SK-N-MC (cell line): ENCODE measurements around the gene DNER.
"Not testable (repeated sequence)": the region's sequence is repeated elsewhere in the genome, so short reads cannot be mapped to it uniquely, and the experiment has no call there.

Experiments
- DNase-seq: peaks from one replicate; pipeline ENCODE4 v3.0.0-alpha.2; 2011; ENCODE audit warnings: low read depth, low spot score
- H3K27ac ChIP-seq: fragments of 200-600 bp; sonication (generic); 2 replicates; pipeline ENCODE4 v1.5.1; 2016; ENCODE audit warnings: mixed run types
- H3K36me3 ChIP-seq: fragments of 200-600 bp; sonication (generic); 2 replicates; pipeline ENCODE4 v1.6.1; 2017; ENCODE audit warnings: antibody characterized with exemption, low read length, mixed read lengths; ENCODE audit not compliant: insufficient read depth
- H3K4me3 ChIP-seq: fragments of 200-600 bp; sonication (generic); 2 replicates; pipeline ENCODE4 v1.5.1; 2016
- H3K9ac ChIP-seq: fragments of 200-600 bp; sonication (generic); 2 replicates; pipeline ENCODE4 v1.8.0; 2017; ENCODE audit warnings: mixed run types, mixed read lengths; ENCODE audit not compliant: insufficient read length
- H3K9me3 ChIP-seq: fragments of 200-600 bp; sonication (generic); 2 replicates; pipeline ENCODE4 v1.6.1; 2017; ENCODE audit warnings: low read depth, mild to moderate bottlenecking, antibody characterized with exemption, low read length, moderate library complexity, mixed read lengths
- EZH2 ChIP-seq: fragments of 200-600 bp; sonication (generic); IDR thresholded peaks from one replicate; pipeline ENCODE4 v1.6.1; 2017; ENCODE audit warnings: antibody characterized with exemption
- FOXP2 ChIP-seq: optimal IDR thresholded peaks from 2 replicates; pipeline ENCODE3; 2011; ENCODE audit warnings: mild to moderate bottlenecking, moderate library complexity; ENCODE audit not compliant: insufficient read depth; ENCODE audit errors: extremely low read length, control extremely low read depth
- POLR2AphosphoS5 ChIP-seq: IDR thresholded peaks from 2 replicates; pipeline ENCODE4 v1.6.1; 2012; ENCODE audit warnings: mild to moderate bottlenecking, low read depth, low read length, borderline replicate concordance

The DNER gene

GRCh38 chr2:229725716-229726574, 11.6 kb upstream of the DNER start:
- no peak for DNase-seq
- H3K27ac ChIP-seq = peak overlapping the region; percentile 75

GRCh38 chr2:229723192-229723591, 8.8 kb upstream of the DNER start:
- not testable (repeated sequence) for H3K9ac ChIP-seq, DNase-seq, H3K9me3 ChIP-seq, H3K36me3 ChIP-seq, H3K27ac ChIP-seq, H3K4me3 ChIP-seq

More at GRCh38 chr2:229725716-229726574, 11.6 kb upstream of the DNER start:
- H3K4me3 ChIP-seq = no peak overlapping the region
- H3K36me3 ChIP-seq = no peaks in the 10 kb centered on the region
- H3K9ac ChIP-seq = no peak overlapping the region
- no peaks in the 10 kb centered on the region for H3K9me3 ChIP-seq
- TF ChIP-seq FOXP2 = no peak

DNA sequence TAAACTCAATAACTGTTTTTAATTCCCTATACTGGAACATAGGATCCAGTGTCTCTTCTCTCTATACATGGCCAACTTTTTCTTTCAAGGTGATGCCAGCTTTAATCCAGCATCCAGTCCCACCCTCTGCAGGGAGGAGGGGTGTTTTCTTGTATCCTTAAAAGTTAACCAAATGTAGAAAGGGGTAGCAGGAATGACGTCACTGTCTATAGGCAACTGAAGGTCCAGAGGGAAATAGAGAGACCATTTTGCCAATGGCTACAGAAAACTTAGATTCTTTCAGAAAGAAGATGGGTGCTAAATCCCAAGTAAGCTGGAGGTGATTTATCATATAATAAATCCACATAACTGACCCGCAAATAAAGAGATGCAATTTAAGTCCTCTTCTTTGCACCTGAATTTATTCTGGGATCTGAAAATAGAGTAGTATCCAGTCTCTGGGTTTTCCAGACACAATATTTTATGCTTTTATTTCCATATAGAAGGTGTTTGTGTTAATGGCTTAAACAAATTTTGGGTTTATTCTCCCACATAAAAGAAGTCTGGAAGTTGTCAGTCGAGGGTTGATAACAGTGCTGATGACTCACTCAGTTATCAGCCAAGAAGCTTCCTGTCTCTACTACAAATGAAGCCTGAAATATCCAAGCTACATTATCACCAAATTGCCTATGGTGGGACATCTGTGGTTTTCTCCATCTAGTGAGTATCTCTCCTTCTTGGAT, 5.7 kb upstream of the DNER start:
- TF ChIP-seq POLR2AphosphoS5 = no peak
- no peak for TF ChIP-seq EZH2
- no peak for TF ChIP-seq FOXP2
- Histone ChIP-seq H3K9me3 (no peaks in the 10 kb centered on the region), H3K4me3 (no peak overlapping the region), H3K27ac (no peak overlapping the region), H3K36me3 (no peaks in the 10 kb centered on the region), H3K9ac (no peak overlapping the region)
- no peak for DNase-seq

- Histone ChIP-seq H3K4me3 (no peak overlapping the region), H3K27ac (no peak overlapping the region), H3K9ac (no peak overlapping the region), H3K9me3 (no peaks in the 10 kb centered on the region), H3K36me3 (no peaks in the 10 kb centered on the region)
- no peak for TF ChIP-seq EZH2
- no peak for TF ChIP-seq POLR2AphosphoS5
- no peak for TF ChIP-seq FOXP2
- DNase-seq = no peak
These were observed 3.7 kb upstream of the DNER start for GRCh38 chr2:229718057-229718456.

DNA sequence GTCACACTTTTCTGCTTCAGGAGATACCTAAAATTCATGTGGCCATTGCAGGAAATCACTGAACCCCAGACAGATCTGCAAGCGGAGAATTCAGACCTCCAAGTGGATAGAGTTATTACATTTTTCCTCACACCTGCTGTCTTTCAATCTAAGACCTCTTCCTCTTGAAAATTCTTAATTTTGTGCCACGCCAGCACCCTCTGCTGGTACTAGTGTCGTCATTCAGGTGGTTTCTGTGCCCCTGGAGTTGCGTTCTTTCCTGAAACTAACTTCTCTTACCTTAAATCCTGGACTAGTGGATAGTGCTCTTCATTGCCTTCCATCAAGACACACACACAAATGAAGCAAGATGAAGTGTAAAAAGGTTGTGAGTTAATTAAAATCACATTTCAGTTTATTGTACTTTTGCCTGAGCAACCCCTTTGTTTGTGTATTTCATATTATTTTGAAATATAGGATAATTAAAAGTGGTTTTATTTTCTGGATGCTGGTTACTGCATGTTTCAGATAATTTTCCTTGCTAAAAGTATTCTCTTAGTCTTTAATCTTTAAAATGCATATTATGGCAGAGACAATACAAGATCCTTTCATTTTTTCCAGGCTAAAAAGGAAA, 1.6 kb upstream of the DNER start:
- Histone ChIP-seq H3K4me3 (no peak overlapping the region; the same call in 1 of the 2 replicates), H3K36me3 (no peaks in the 10 kb centered on the region), H3K27ac (no peak overlapping the region), H3K9ac (no peak overlapping the region), H3K9me3 (no peaks in the 10 kb centered on the region)
- no peak for DNase-seq
- TF ChIP-seq EZH2 (no peak), FOXP2 (no peak), POLR2AphosphoS5 (no peak)

GRCh38 chr2:229714736-229715541, 584 bp upstream of the DNER start:
- Histone ChIP-seq H3K9ac (no peak overlapping the region), H3K27ac (no peak overlapping the region), H3K36me3 (no peaks in the 10 kb centered on the region), H3K9me3 (no peaks in the 10 kb centered on the region), H3K4me3 (peak overlapping the region; percentile 89)
- TF ChIP-seq EZH2 (no peak), POLR2AphosphoS5 (peak; percentile 23; the same call in 1 of the 2 replicates), FOXP2 (peak; percentile 52)
- DNase-seq = no peak

GRCh38 chr2:229713371-229714079, 830 bp downstream of the DNER start:
- TF ChIP-seq FOXP2 (no peak), EZH2 (no peak), POLR2AphosphoS5 (no peak)
- DNase-seq = no peak
- Histone ChIP-seq H3K4me3 (peak overlapping the region; percentile 89), H3K9ac (peak overlapping the region; percentile 66), H3K27ac (no peak overlapping the region), H3K36me3 (no peaks in the 10 kb centered on the region), H3K9me3 (no peaks in the 10 kb centered on the region)

DNA sequence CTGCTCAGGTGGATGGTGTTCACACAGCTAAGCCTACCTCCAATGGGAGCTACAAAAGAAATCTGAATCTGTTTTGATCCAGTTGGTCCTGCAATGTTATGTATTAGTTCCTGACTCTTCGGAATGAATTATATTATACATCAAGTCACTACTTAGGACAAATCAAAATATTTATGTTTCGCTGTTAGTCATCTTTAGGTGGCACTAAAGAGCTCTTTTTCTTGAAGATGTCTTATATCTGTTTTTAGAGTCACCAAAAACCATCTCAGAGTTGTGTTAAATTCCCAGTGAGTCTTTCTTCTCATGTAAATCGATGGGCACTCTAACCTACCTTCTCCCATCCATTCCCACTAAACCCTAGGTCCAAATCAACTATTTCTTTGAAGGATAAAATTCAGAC, 2.2 kb downstream of the DNER start:
- no peak for DNase-seq
- peak overlapping the region; percentile 89; the same call in 1 of the 2 replicates for H3K4me3 ChIP-seq
- no peak overlapping the region for H3K27ac ChIP-seq
- no peaks in the 10 kb centered on the region for H3K36me3 ChIP-seq
- no peaks in the 10 kb centered on the region for H3K9me3 ChIP-seq
- H3K9ac ChIP-seq = no peak overlapping the region
- TF ChIP-seq POLR2AphosphoS5 (no peak), EZH2 (no peak), FOXP2 (no peak)
